DND-41 (cell line): ENCODE measurements around the gene RNF220.

ENCODE experiments used
- CTCF ChIP-seq: IDR thresholded peaks from 2 replicates; pipeline ENCODE4 v1.5.1; 2012; ENCODE audit warnings: borderline replicate concordance, low read length, moderate library complexity, mild to moderate bottlenecking; ENCODE audit not compliant: poor library complexity, severe bottlenecking; ENCODE audit errors: extremely low read depth
- EZH2 ChIP-seq: IDR thresholded peaks from 3 replicates; pipeline ENCODE4 v1.6.1; 2012; ENCODE audit warnings: borderline replicate concordance, low read depth, mild to moderate bottlenecking, moderate library complexity, low read length, inconsistent platforms; ENCODE audit not compliant: severe bottlenecking

GRCh38 chr1:44616284-44616990 lies 211.4 kb downstream of the RNF220 start:
- TF ChIP-seq CTCF (no peak), EZH2 (no peak)
